Activated T-helper 17 cell treated with anti-CD3 and anti-CD28 coated beads, Interleukin-2, amount 50 U/mL, for 72 hours (primary cell): ENCODE measurements around the gene PANK2. TPM values are rescaled to one million over a fixed set of nuclear protein-coding genes. Genes with fewer than 3 reads are reported as not detected.

ENCODE experiments used
- ATAC-seq: fragments of 150-1000 bp; cut with Tn5 transposase; replicated peaks from 2 replicates; pipeline ENCODE4 v1.10.0; 2021; ENCODE audit warnings: mild to moderate bottlenecking, moderate library complexity
- H3K27ac Mint-ChIP-seq: one replicate; pipeline ENCODE4 v1.8.0; 2022; ENCODE audit warnings: mixed read lengths
- H3K27me3 Mint-ChIP-seq: one replicate; pipeline ENCODE4 v1.8.0; 2022; ENCODE audit warnings: mixed read lengths
- H3K36me3 Mint-ChIP-seq: one replicate; pipeline ENCODE4 v1.8.0; 2022; ENCODE audit warnings: low read depth, mild to moderate bottlenecking, mixed read lengths
- H3K4me1 Mint-ChIP-seq: one replicate; pipeline ENCODE4 v1.8.0; 2022; ENCODE audit warnings: mixed read lengths
- H3K4me3 Mint-ChIP-seq: one replicate; pipeline ENCODE4 v1.8.0; 2022; ENCODE audit warnings: mild to moderate bottlenecking, mixed read lengths
- H3K9me3 Mint-ChIP-seq: one replicate; pipeline ENCODE4 v1.8.0; 2022; ENCODE audit warnings: mixed read lengths
- total RNA-seq, 2 donors: library from RNA; stranded (reverse); gene quantifications; one replicate each; pipeline ENCODE4 v1.2.3, GENCODE V29; 2022

PANK2 gene
- total RNA-seq, 2 donors from 2014 or later: 61.1 to 64.3 TPM

- peak overlapping the region; percentile 37 for H3K4me3 Mint-ChIP-seq
- peak; percentile 51 for ATAC-seq
- H3K27me3 Mint-ChIP-seq: no peaks in the 10 kb centered on the region
- peaks cover 100% of the 10 kb centered on the region for H3K36me3 Mint-ChIP-seq
- no peaks in the 10 kb centered on the region for H3K9me3 Mint-ChIP-seq
- peak overlapping the region; percentile 81 for H3K27ac Mint-ChIP-seq
- H3K4me1 Mint-ChIP-seq: peaks cover 39% of the 10 kb centered on the region
Observed at GRCh38 chr20:3922983-3923339, 33.8 kb downstream of the PANK2 start.

DNA sequence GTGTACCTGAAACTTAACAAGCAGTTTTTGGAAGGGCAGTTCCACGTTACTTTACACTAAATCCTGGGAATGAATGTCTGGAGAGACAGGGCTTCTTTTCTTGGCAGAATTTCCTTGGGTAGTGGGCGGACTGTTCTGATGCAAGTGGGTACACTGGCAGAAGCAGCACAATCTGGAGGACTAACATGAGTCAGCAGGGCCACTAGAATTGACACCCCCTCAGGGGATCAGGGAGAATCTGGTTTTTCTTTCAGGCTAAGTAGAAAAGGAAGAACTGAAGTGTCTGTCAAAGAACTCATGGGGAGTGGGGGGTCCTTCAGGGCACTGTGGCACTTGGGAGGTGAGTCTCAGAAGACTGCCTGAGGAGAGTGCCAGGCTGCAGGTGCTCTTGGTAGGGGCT is 34.6 kb downstream of the PANK2 start:
- Mint-ChIP-seq H3K27ac (peak overlapping the region; percentile 81), H3K27me3 (no peaks in the 10 kb centered on the region), H3K4me3 (peak overlapping the region; percentile 37), H3K9me3 (no peaks in the 10 kb centered on the region), H3K4me1 (peaks cover 43% of the 10 kb centered on the region), H3K36me3 (peaks cover 97% of the 10 kb centered on the region)
- ATAC-seq: no peak

DNA sequence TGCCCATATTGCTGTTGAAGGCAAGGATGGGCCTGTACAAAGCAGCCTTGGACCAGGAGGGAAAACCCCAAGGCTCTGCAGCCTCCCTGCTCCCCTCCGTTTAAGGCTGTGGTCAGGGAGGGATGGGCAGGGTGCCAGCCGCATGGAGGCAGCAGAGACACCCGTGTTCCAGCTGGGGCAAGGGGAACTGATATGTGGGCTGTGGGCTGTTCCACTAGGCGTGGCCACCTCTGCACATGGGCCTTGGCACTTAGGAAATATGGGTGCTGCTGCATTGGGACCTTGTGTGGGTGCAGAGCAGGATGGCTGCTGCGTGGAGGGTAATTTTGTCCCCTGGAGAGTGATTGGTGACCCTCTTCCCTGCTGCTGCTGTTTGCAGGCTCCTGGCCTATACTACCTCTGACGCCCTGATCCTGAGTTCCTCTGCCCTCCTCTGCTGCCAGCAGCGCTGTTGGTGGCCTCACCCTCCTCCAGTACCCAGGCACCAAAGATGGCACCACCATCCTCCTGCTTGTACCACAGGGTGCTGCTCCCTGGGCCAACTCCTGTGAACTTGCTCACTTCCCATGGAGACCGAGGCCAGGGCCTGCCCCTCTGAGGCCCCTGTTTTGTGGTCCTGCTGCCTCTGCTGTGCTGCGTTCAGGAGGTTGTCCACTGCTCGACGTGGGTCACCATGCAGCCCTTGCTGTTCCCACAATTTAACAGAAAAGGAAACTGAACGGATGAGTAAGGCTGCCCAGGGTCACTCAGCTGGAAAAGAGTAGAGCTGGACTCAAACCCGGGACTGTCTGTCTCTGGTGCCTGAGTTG is 35.3 kb downstream of the PANK2 start:
- H3K4me1 Mint-ChIP-seq: peaks cover 39% of the 10 kb centered on the region
- peaks cover 96% of the 10 kb centered on the region for H3K36me3 Mint-ChIP-seq
- no peak for ATAC-seq
- no peaks in the 10 kb centered on the region for H3K9me3 Mint-ChIP-seq
- peak overlapping the region; percentile 81 for H3K27ac Mint-ChIP-seq
- no peaks in the 10 kb centered on the region for H3K27me3 Mint-ChIP-seq
- H3K4me3 Mint-ChIP-seq: no peak overlapping the region

DNA sequence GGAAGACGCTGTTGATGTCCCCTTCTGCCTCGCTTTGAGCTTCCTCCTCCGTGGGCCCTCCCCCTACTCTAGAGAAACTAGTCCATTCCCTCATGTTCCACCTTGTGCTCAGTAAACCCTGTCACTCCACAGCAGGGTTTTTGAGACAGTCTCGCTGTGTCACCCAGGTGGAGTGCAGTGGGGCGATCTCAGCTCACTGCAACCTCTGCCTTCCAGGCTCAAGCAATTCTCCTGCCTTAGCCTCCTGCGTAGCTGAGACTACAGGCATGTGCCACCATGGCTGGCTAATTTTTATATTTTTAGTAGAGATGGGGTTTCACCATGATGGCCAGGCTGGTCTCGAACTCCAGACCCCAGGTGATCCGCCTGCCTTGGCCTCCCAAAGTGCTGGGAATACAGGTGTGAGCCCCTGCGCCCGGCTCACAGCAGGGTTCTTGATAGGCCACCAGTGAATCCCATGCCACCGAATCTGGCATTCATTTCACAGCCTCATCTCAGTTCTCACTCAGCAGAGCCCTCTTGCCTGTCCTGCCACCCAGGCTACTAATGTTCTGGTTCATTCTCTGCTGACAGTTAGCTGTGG is 36.0 kb downstream of the PANK2 start:
- Mint-ChIP-seq H3K27ac (peak overlapping the region; percentile 72), H3K27me3 (no peaks in the 10 kb centered on the region), H3K4me3 (no peak overlapping the region), H3K9me3 (no peaks in the 10 kb centered on the region), H3K36me3 (peaks cover 96% of the 10 kb centered on the region), H3K4me1 (peaks cover 44% of the 10 kb centered on the region)
- no peak for ATAC-seq

GRCh38 chr20:3925899-3926638 is 36.9 kb downstream of the PANK2 start:
- peaks cover 44% of the 10 kb centered on the region for H3K4me1 Mint-ChIP-seq

GRCh38 chr20:3927486-3928291 is 38.5 kb downstream of the PANK2 start:
- H3K4me3 Mint-ChIP-seq: peak overlapping the region; percentile 5
- H3K36me3 Mint-ChIP-seq: peaks cover 73% of the 10 kb centered on the region
- peak overlapping the region; percentile 83 for H3K27ac Mint-ChIP-seq
- no peak for ATAC-seq
- H3K4me1 Mint-ChIP-seq: peaks cover 41% of the 10 kb centered on the region
- no peaks in the 10 kb centered on the region for H3K27me3 Mint-ChIP-seq
- no peaks in the 10 kb centered on the region for H3K9me3 Mint-ChIP-seq

More at GRCh38 chr20:3925899-3926638, 36.9 kb downstream of the PANK2 start:
- H3K9me3 Mint-ChIP-seq: no peaks in the 10 kb centered on the region
- H3K4me3 Mint-ChIP-seq: no peak overlapping the region
- no peaks in the 10 kb centered on the region for H3K27me3 Mint-ChIP-seq
- peaks cover 88% of the 10 kb centered on the region for H3K36me3 Mint-ChIP-seq
- no peak for ATAC-seq
- peak overlapping the region; percentile 72 for H3K27ac Mint-ChIP-seq

DNA sequence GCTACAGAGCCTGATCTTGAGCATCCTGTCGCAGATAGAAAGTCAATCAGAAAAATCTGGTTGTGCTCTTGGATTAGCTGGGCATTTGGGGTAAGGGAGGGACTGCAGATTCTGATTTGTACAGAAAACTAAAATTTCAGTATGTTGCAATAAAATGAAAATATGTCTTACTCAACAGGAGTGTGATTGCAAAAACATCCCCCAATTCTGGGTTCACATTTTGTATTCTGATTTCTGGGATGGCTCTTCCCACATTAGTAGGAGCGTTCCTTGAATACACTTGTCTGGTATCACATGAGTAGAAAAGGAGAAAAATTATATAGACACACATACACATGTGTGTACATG is 40.5 kb downstream of the PANK2 start:
- peaks cover 28% of the 10 kb centered on the region for H3K4me1 Mint-ChIP-seq
- ATAC-seq: no peak
- H3K36me3 Mint-ChIP-seq: peaks cover 67% of the 10 kb centered on the region
- H3K27ac Mint-ChIP-seq: peak overlapping the region; percentile 45
- H3K9me3 Mint-ChIP-seq: no peaks in the 10 kb centered on the region
- no peak overlapping the region for H3K4me3 Mint-ChIP-seq
- no peaks in the 10 kb centered on the region for H3K27me3 Mint-ChIP-seq

- H3K27ac Mint-ChIP-seq: peak overlapping the region; percentile 45
Observed at GRCh38 chr20:3930265-3931206, 41.3 kb downstream of the PANK2 start.

DNA sequence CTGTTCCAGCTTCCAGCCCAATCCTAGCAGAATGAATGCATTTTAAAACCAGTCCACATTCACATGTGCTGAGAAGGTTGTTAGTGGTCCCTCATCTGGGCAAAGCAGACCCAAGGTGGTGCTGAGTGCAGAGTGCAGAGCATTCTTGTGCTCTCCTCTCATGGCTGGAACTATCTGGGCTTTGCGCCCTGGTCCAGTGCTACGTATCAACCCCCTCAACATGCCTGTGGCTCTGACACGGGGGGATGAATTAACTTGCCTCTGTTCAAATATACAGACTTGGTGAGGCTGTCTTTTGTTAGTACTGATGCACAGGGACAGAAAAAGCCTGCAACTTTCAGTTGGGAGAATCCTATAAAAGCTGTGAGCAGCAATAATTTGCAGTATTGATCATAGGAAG is 42.5 kb downstream of the PANK2 start:
- no peak for ATAC-seq
- no peak overlapping the region for H3K4me3 Mint-ChIP-seq
- peaks cover 16% of the 10 kb centered on the region for H3K4me1 Mint-ChIP-seq
- peak overlapping the region; percentile 45 for H3K27ac Mint-ChIP-seq
- H3K27me3 Mint-ChIP-seq: no peaks in the 10 kb centered on the region
- no peaks in the 10 kb centered on the region for H3K9me3 Mint-ChIP-seq
- H3K36me3 Mint-ChIP-seq: peaks cover 50% of the 10 kb centered on the region

More at GRCh38 chr20:3930265-3931206, 41.3 kb downstream of the PANK2 start:
- Mint-ChIP-seq H3K9me3 (no peaks in the 10 kb centered on the region), H3K36me3 (peaks cover 62% of the 10 kb centered on the region), H3K4me1 (peaks cover 24% of the 10 kb centered on the region), H3K4me3 (no peak overlapping the region), H3K27me3 (no peaks in the 10 kb centered on the region)
- peak; percentile 12 for ATAC-seq

- peaks cover 45% of the 10 kb centered on the region for H3K36me3 Mint-ChIP-seq
- no peaks in the 10 kb centered on the region for H3K9me3 Mint-ChIP-seq
- H3K4me3 Mint-ChIP-seq: peak overlapping the region; percentile 47
- ATAC-seq: no peak
- no peaks in the 10 kb centered on the region for H3K27me3 Mint-ChIP-seq
- peak overlapping the region; percentile 81 for H3K27ac Mint-ChIP-seq
- peaks cover 16% of the 10 kb centered on the region for H3K4me1 Mint-ChIP-seq
Observed at GRCh38 chr20:3932277-3932676, 43.1 kb downstream of the PANK2 start.

DNA sequence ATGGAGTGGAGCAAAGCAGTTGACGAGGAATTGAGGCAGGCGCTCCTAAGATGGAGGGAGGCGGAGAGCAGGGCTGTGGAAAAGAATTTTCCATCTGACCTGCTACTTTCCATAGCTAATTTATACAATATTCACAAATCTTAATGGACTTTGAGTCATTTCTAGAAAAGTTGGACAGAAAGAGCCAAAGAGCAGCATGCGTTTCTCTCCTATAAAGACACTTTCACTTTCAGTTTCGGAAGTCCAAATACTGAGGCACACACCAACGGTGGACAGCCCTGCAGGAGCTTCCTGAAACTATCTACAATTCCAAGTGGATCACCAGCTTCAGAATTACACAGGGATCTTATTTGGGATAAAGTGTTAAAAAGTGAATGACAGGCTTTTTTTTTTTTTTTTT is 43.5 kb downstream of the PANK2 start:
- no peaks in the 10 kb centered on the region for H3K9me3 Mint-ChIP-seq

GRCh38 chr20:3933218-3933617 is 44.0 kb downstream of the PANK2 start:
- peak overlapping the region; percentile 81 for H3K27ac Mint-ChIP-seq
- ATAC-seq: no peak
- H3K36me3 Mint-ChIP-seq: peaks cover 45% of the 10 kb centered on the region
- H3K27me3 Mint-ChIP-seq: no peaks in the 10 kb centered on the region
- H3K4me3 Mint-ChIP-seq: peak overlapping the region; percentile 47
- H3K9me3 Mint-ChIP-seq: no peaks in the 10 kb centered on the region
- H3K4me1 Mint-ChIP-seq: peaks cover 11% of the 10 kb centered on the region

More for the DNA sequence above, 43.5 kb downstream of the PANK2 start:
- Mint-ChIP-seq H3K36me3 (peaks cover 45% of the 10 kb centered on the region), H3K27ac (peak overlapping the region; percentile 81), H3K4me3 (peak overlapping the region; percentile 47), H3K4me1 (peaks cover 16% of the 10 kb centered on the region), H3K27me3 (no peaks in the 10 kb centered on the region)
- no peak for ATAC-seq

DNA sequence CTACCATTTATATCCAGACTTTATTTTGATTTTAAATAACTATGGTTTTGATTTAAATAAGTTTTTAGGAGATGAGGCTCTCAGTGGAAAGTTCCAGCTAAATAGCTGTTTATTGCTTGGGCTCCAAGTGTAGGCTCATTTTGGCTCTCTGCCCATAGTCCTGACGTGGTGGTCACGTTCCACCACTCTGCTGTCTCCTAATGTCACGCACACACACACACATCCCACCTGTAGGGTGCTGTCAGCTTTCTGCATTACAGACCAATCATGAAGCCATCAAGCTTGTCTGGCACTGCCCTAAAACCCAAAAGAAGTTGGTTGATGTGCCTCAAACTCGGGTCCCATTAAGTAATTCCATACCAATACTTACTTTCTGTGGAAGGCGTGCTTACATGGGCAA is 45.4 kb downstream of the PANK2 start:
- Mint-ChIP-seq H3K9me3 (no peaks in the 10 kb centered on the region), H3K27me3 (no peaks in the 10 kb centered on the region), H3K4me1 (peaks cover 11% of the 10 kb centered on the region), H3K36me3 (peaks cover 49% of the 10 kb centered on the region), H3K4me3 (no peak overlapping the region), H3K27ac (no peak overlapping the region)
- no peak for ATAC-seq
